GM19193 (cell line): ENCODE measurements around the gene XPO4.

Experiments
- POLR2A ChIP-seq: IDR thresholded peaks from 4 replicates; pipeline ENCODE4 v1.6.1; 2011; ENCODE audit not compliant: insufficient read depth, insufficient read length; ENCODE audit errors: extremely low read depth

Gene XPO4

GRCh38 chr13:20901668-20902437, 693 bp downstream of the XPO4 start:
- TF ChIP-seq POLR2A = no peak

- no peak for TF ChIP-seq POLR2A
These were observed 8.3 kb downstream of the XPO4 start for GRCh38 chr13:20894245-20894644.

GRCh38 chr13:20891768-20892167, 10.8 kb downstream of the XPO4 start:
- TF ChIP-seq POLR2A = no peak

- no peak for TF ChIP-seq POLR2A
These were observed 11.5 kb downstream of the XPO4 start for GRCh38 chr13:20891034-20891433.

- TF ChIP-seq POLR2A = no peak
These were observed 20.3 kb downstream of the XPO4 start for GRCh38 chr13:20882206-20882605.

- no peak for TF ChIP-seq POLR2A
These were observed 24.6 kb downstream of the XPO4 start for GRCh38 chr13:20877902-20878301.

- no peak for TF ChIP-seq POLR2A
These were observed 29.2 kb downstream of the XPO4 start for GRCh38 chr13:20873348-20873747.

- no peak for TF ChIP-seq POLR2A
These were observed 31.7 kb downstream of the XPO4 start for GRCh38 chr13:20870829-20871228.

- no peak for TF ChIP-seq POLR2A
These were observed 33.0 kb downstream of the XPO4 start for GRCh38 chr13:20869540-20869939.

GRCh38 chr13:20867408-20867807, 35.1 kb downstream of the XPO4 start:
- TF ChIP-seq POLR2A = no peak

- no peak for TF ChIP-seq POLR2A
These were observed 41.7 kb downstream of the XPO4 start for GRCh38 chr13:20860844-20861243.

- TF ChIP-seq POLR2A = no peak
These were observed 45.9 kb downstream of the XPO4 start for GRCh38 chr13:20856650-20857049.

GRCh38 chr13:20851844-20852402, 50.6 kb downstream of the XPO4 start:
- no peak for TF ChIP-seq POLR2A

GRCh38 chr13:20848944-20849343, 53.6 kb downstream of the XPO4 start:
- TF ChIP-seq POLR2A = no peak

- no peak for TF ChIP-seq POLR2A
These were observed 54.3 kb downstream of the XPO4 start for GRCh38 chr13:20848203-20848602.

- no peak for TF ChIP-seq POLR2A
These were observed 55.2 kb downstream of the XPO4 start for GRCh38 chr13:20847296-20847695.
